ENCODE measurements around the gene PLXNA4.

Gene PLXNA4

GRCh38 chr7:132545756-132546155 lies 30.5 kb downstream of the PLXNA4 start:
- Histone ChIP-seq H4K20me1 (ENCODE audit: low read depth, low read length) (no peaks in the 10 kb centered on the region), H3K9ac (ENCODE audit: low read length) (no peak overlapping the region), H3K9me2 (replicated peaks; ENCODE audit: insufficient read depth, low read length) (no peaks in the 10 kb centered on the region; the same call in 1 of the 2 replicates), H3K27me3 (ENCODE audit: low read length) (no peaks in the 10 kb centered on the region), H3K4me2 (ENCODE audit: low read depth, low read length, poor library complexity, severe bottlenecking) (no peak overlapping the region), H3K79me2 (ENCODE audit: insufficient read depth, low read length) (no peaks in the 10 kb centered on the region), H3F3A (ENCODE audit: insufficient read depth) (no peaks in the 10 kb centered on the region), H2AFZ (ENCODE audit: low read depth, low read length, severe bottlenecking) (no peak overlapping the region), H3K9me3 (ENCODE audit: insufficient read depth, low read length) (no peaks in the 10 kb centered on the region), H3K36me3 (ENCODE audit: low read length) (no peaks in the 10 kb centered on the region), H3K4me3 (ENCODE audit: insufficient read depth, low read length, poor library complexity, severe bottlenecking) (no peak overlapping the region), H3K27ac (ENCODE audit: low read depth, low read length) (no peak overlapping the region)
- TF ChIP-seq EZH2phosphoT487 (conservative IDR thresholded peaks at IDR 0.05; ENCODE audit: low read length), result no peak
- TF ChIP-seq CTCF (IDR thresholded peaks at IDR 0.05; ENCODE audit: insufficient read depth, low read length, poor library complexity, severe bottlenecking), result no peak

- Histone ChIP-seq H3K9ac (ENCODE audit: low read length) (no peak overlapping the region), H3K4me3 (ENCODE audit: insufficient read depth, low read length, poor library complexity, severe bottlenecking) (no peak overlapping the region), H4K20me1 (ENCODE audit: low read depth, low read length) (no peaks in the 10 kb centered on the region), H3K27me3 (ENCODE audit: low read length) (no peaks in the 10 kb centered on the region), H3K9me3 (ENCODE audit: insufficient read depth, low read length) (no peaks in the 10 kb centered on the region), H3K36me3 (ENCODE audit: low read length) (no peaks in the 10 kb centered on the region), H3K9me2 (replicated peaks; ENCODE audit: insufficient read depth, low read length) (no peaks in the 10 kb centered on the region; the same call in 1 of the 2 replicates), H3K79me2 (ENCODE audit: insufficient read depth, low read length) (no peaks in the 10 kb centered on the region), H2AFZ (ENCODE audit: low read depth, low read length, severe bottlenecking) (no peak overlapping the region), H3K27ac (ENCODE audit: low read depth, low read length) (no peak overlapping the region), H3K4me2 (ENCODE audit: low read depth, low read length, poor library complexity, severe bottlenecking) (no peak overlapping the region), H3F3A (ENCODE audit: insufficient read depth) (no peaks in the 10 kb centered on the region)
- TF ChIP-seq EZH2phosphoT487 (conservative IDR thresholded peaks at IDR 0.05; ENCODE audit: low read length), result no peak
- TF ChIP-seq CTCF (IDR thresholded peaks at IDR 0.05; ENCODE audit: insufficient read depth, low read length, poor library complexity, severe bottlenecking), result no peak
Observed at GRCh38 chr7:132544999-132545398, 31.3 kb downstream of the PLXNA4 start.

GRCh38 chr7:132544025-132544424 lies 32.2 kb downstream of the PLXNA4 start:
- Histone ChIP-seq H2AFZ (ENCODE audit: low read depth, low read length, severe bottlenecking) (no peak overlapping the region), H3K9me3 (ENCODE audit: insufficient read depth, low read length) (no peaks in the 10 kb centered on the region), H4K20me1 (ENCODE audit: low read depth, low read length) (no peaks in the 10 kb centered on the region), H3K79me2 (ENCODE audit: insufficient read depth, low read length) (no peaks in the 10 kb centered on the region), H3F3A (ENCODE audit: insufficient read depth) (no peaks in the 10 kb centered on the region), H3K27me3 (ENCODE audit: low read length) (no peaks in the 10 kb centered on the region), H3K4me3 (ENCODE audit: insufficient read depth, low read length, poor library complexity, severe bottlenecking) (no peak overlapping the region), H3K9ac (ENCODE audit: low read length) (no peak overlapping the region), H3K36me3 (ENCODE audit: low read length) (no peaks in the 10 kb centered on the region), H3K27ac (ENCODE audit: low read depth, low read length) (no peak overlapping the region), H3K9me2 (replicated peaks; ENCODE audit: insufficient read depth, low read length) (no peaks in the 10 kb centered on the region; the same call in 1 of the 2 replicates), H3K4me2 (ENCODE audit: low read depth, low read length, poor library complexity, severe bottlenecking) (no peak overlapping the region)
- TF ChIP-seq EZH2phosphoT487 (conservative IDR thresholded peaks at IDR 0.05; ENCODE audit: low read length) (no peak), CTCF (IDR thresholded peaks at IDR 0.05; ENCODE audit: insufficient read depth, low read length, poor library complexity, severe bottlenecking) (no peak)
